Caco-2 (cell line): ENCODE measurements around the gene SLC25A40. TPM values are rescaled to one million over a fixed set of nuclear protein-coding genes. Genes with fewer than 3 reads are reported as not detected.

Source experiments
- BruUV-seq: library from RNA; stranded (reverse); fragments of 400-500 nt; replicated peaks from 2 replicates; lab custom pipeline; 2021; lab: Mats Ljungman, UMichigan
- CTCF ChIA-PET: fragments of 300-600 bp; sonication (Branson Sonifier 250); formaldehyde crosslinking; loops from one replicate; lab custom pipeline; 2022; ENCODE audit warnings: antibody characterized with exemption; lab: Charles Lee
- POLR2A ChIA-PET: fragments of 300-600 bp; sonication (Branson Sonifier 250); formaldehyde crosslinking; loops from one replicate; lab custom pipeline; 2022; ENCODE audit warnings: antibody characterized with exemption; lab: Charles Lee
- DNase-seq, 2 experiments: peaks; one replicate each; pipeline versions ENCODE4 v3.0.0 to v3.0.0-alpha.2; 2020 to 2022
- H3K27me3 ChIP-seq: replicated peaks from 2 replicates; pipeline ENCODE4 v1.6.0; 2011; ENCODE audit warnings: low read length; ENCODE audit not compliant: control insufficient read depth, insufficient read depth
- H3K36me3 ChIP-seq: 2 replicates; pipeline ENCODE4 v1.5.1; 2011; ENCODE audit warnings: low read length; ENCODE audit not compliant: control insufficient read depth, insufficient read depth
- H3K4me1 ChIP-seq: fragments of 250-450 bp; sonication (Bioruptor Pico); 2 replicates; pipeline ENCODE4 v1.5.1; 2020; ENCODE audit warnings: mild to moderate bottlenecking
- H3K4me3 ChIP-seq: 2 replicates; pipeline ENCODE4 v1.5.1; 2011; ENCODE audit warnings: low read depth, mild to moderate bottlenecking, control low read depth, low read length
- H3K9me3 ChIP-seq: fragments of 250-450 bp; sonication (Bioruptor Pico); 2 replicates; pipeline ENCODE4 v1.5.1; 2020; ENCODE audit warnings: mild to moderate bottlenecking, moderate library complexity
- H3K27ac Mint-ChIP-seq: one replicate; pipeline ENCODE4 v1.8.0; 2022; ENCODE audit warnings: mixed read lengths; ENCODE audit not compliant: unreplicated experiment
- H3K27me3 Mint-ChIP-seq: one replicate; pipeline ENCODE4 v1.8.0; 2022; ENCODE audit warnings: mixed read lengths; ENCODE audit not compliant: insufficient read depth, unreplicated experiment
- H3K36me3 Mint-ChIP-seq: one replicate; pipeline ENCODE4 v1.8.0; 2022; ENCODE audit warnings: mild to moderate bottlenecking, mixed read lengths; ENCODE audit not compliant: insufficient read depth, unreplicated experiment
- H3K4me1 Mint-ChIP-seq: one replicate; pipeline ENCODE4 v1.8.0; 2022; ENCODE audit warnings: low read depth, mixed read lengths; ENCODE audit not compliant: unreplicated experiment
- H3K4me3 Mint-ChIP-seq: one replicate; pipeline ENCODE4 v1.8.0; 2022; ENCODE audit warnings: mild to moderate bottlenecking, moderate library complexity, mixed read lengths; ENCODE audit not compliant: unreplicated experiment
- H3K9me3 Mint-ChIP-seq: one replicate; pipeline ENCODE4 v1.8.0; 2022; ENCODE audit warnings: mixed read lengths; ENCODE audit not compliant: unreplicated experiment
- CTCF ChIP-seq, 2 experiments: fragments of 200-600 bp in 1 of 2; IDR thresholded peaks; 1 replicate in 1 of 2; 2 replicates in 1 of 2; pipeline versions ENCODE4 v1.5.1 to v1.8.0; 2011 to 2022; ENCODE audit warnings: antibody characterized with exemption in 1 of 2, control low read depth in 1 of 2, inconsistent platforms in 1 of 2, low read depth in 1 of 2, low read length in 1 of 2, mild to moderate bottlenecking in 1 of 2, moderate library complexity in 1 of 2; ENCODE audit not compliant: insufficient read depth in 1 of 2, severe bottlenecking in 1 of 2, unreplicated experiment in 1 of 2
- intact Hi-C: fragments of 100-400 bp; cut with micrococcal nuclease; formaldehyde crosslinking; loops from one replicate; pipeline ENCODE4 v1.10.0; 2022; ENCODE audit not compliant: unreplicated experiment
- total RNA-seq: library from RNA; stranded (reverse); gene quantifications from 2 replicates; pipeline ENCODE4 v1.2.3, GENCODE V29; 2022

The SLC25A40 gene
- total RNA-seq, 1 experiment from 2014 or later = 21.1 TPM

GRCh38 chr7:87858417-87859100 lies 17.6 kb downstream of the SLC25A40 start:
- peak overlapping the region; percentile 46 for H3K27ac Mint-ChIP-seq

DNA sequence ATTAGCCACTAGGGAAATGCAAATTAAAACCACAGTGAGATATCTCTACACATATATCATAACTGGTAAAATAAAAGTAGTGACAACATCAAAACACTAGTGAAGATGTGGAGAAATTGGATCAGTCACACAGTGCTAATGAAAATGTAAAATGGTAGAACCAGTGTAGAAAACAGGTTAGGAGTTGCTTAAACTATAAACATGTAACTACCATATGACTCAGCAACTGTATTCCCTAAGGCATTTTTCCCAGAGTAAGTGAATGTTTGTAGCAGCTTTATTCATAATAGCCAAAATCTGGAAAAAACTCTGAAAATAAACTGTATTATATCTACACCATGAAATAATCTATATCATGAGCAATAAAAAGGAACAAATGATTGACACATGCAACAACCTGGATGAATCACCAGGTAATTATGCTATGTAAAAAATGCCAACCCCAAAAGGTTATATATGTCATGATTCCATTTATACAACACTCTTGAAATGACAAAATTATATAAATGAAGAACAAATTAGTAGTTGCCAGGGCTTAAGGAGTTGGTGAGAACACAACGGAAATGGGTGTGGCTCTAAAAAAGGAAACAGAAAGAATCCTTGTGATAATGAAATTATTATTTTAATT lies 22.8 kb downstream of the SLC25A40 start:
- Mint-ChIP-seq H3K27me3 (no peaks in the 10 kb centered on the region), H3K36me3 (peaks cover 11% of the 10 kb centered on the region), H3K9me3 (no peaks in the 10 kb centered on the region), H3K4me1 (peaks cover 5% of the 10 kb centered on the region), H3K4me3 (no peak overlapping the region), H3K27ac (no peak overlapping the region)
- POLR2A ChIA-PET = no interaction called here
- Histone ChIP-seq H3K9me3 (no peaks in the 10 kb centered on the region), H3K4me1 (peaks cover 11% of the 10 kb centered on the region; the same call in 1 of the 2 replicates), H3K27me3 (no peaks in the 10 kb centered on the region), H3K4me3 (no peak overlapping the region), H3K36me3 (no peaks in the 10 kb centered on the region)
- no TSS peak for BruUV-seq
- DNase-seq = no peak
- intact Hi-C loops = no loop called here
- CTCF ChIA-PET = no interaction called here
- no peak for TF ChIP-seq CTCF (IDR thresholded peaks at IDR 0.05; ENCODE audit: insufficient read depth in 1 of 2, low read depth in 1 of 2, low read length in 1 of 2, severe bottlenecking in 1 of 2, unreplicated experiment in 1 of 2)

More at GRCh38 chr7:87858417-87859100, 17.6 kb downstream of the SLC25A40 start:
- Histone ChIP-seq H3K27me3 (no peaks in the 10 kb centered on the region), H3K36me3 (no peaks in the 10 kb centered on the region), H3K4me3 (no peak overlapping the region), H3K9me3 (no peaks in the 10 kb centered on the region), H3K4me1 (peaks cover 15% of the 10 kb centered on the region; the same call in 1 of the 2 replicates)
- intact Hi-C loops = loop anchor here (1.0 kb wide), 1 partner anchor 19 kb away; no protein-coding TSS in a partner anchor
- BruUV-seq = no TSS peak
- Mint-ChIP-seq H3K4me3 (no peak overlapping the region), H3K36me3 (peaks cover 13% of the 10 kb centered on the region), H3K9me3 (no peaks in the 10 kb centered on the region), H3K4me1 (peaks cover 7% of the 10 kb centered on the region), H3K27me3 (no peaks in the 10 kb centered on the region)
- DNase-seq = no peak
- POLR2A ChIA-PET = no interaction called here
- CTCF ChIA-PET = interaction anchor here (1.1 kb wide), 1 partner anchor 17 kb away, joined by 3 read pairs; no protein-coding TSS in a partner anchor
- no peak for TF ChIP-seq CTCF (IDR thresholded peaks at IDR 0.05; ENCODE audit: insufficient read depth in 1 of 2, low read depth in 1 of 2, low read length in 1 of 2, severe bottlenecking in 1 of 2, unreplicated experiment in 1 of 2)

- H3K27me3 Mint-ChIP-seq = no peaks in the 10 kb centered on the region
- peaks cover 6% of the 10 kb centered on the region; the same call in 1 of the 2 replicates for H3K4me1 ChIP-seq
- H3K4me1 Mint-ChIP-seq = no peaks in the 10 kb centered on the region
- BruUV-seq = no TSS peak
- H3K36me3 Mint-ChIP-seq = peaks cover 6% of the 10 kb centered on the region
- H3K27me3 ChIP-seq = no peaks in the 10 kb centered on the region
- no peak overlapping the region for H3K4me3 Mint-ChIP-seq
- ChIA-PET POLR2A (no interaction called here), CTCF (no interaction called here)
- no peak for TF ChIP-seq CTCF (IDR thresholded peaks at IDR 0.05; ENCODE audit: insufficient read depth in 1 of 2, low read depth in 1 of 2, low read length in 1 of 2, severe bottlenecking in 1 of 2, unreplicated experiment in 1 of 2)
- H3K27ac Mint-ChIP-seq = no peak overlapping the region
- intact Hi-C loops = no loop called here
- DNase-seq = no peak
- no peaks in the 10 kb centered on the region for H3K9me3 Mint-ChIP-seq
- H3K36me3 ChIP-seq = no peaks in the 10 kb centered on the region
- no peak overlapping the region for H3K4me3 ChIP-seq
- no peaks in the 10 kb centered on the region for H3K9me3 ChIP-seq
Observed at GRCh38 chr7:87852306-87852705, 23.9 kb downstream of the SLC25A40 start.
